PC-9 (cell line): ENCODE data around the gene CPA5. TPM values are rescaled to one million over a fixed set of nuclear protein-coding genes. Genes with fewer than 3 reads are reported as not detected.
A peak's percentile ranks its signal among the peaks of the same experiment; 100 is the strongest.

Experiments used
- Bru-seq: library from RNA; stranded (reverse); fragments of 400-500 nt; gene quantifications from one replicate; lab custom pipeline; 2021; lab: Mats Ljungman, UMichigan
- BruChase-seq, 2 experiments: library from RNA; stranded (reverse); fragments of 400-500 nt; gene quantifications; one replicate each; lab custom pipeline; 2021; lab: Mats Ljungman, UMichigan
- BruUV-seq: library from RNA; stranded (reverse); fragments of 400-500 nt; replicated peaks from 2 replicates; lab custom pipeline; 2021; lab: Mats Ljungman, UMichigan
- CTCF ChIA-PET: fragments of 300-600 bp; sonication (Branson Sonifier 250); formaldehyde crosslinking; loops from one replicate; lab custom pipeline; 2022; ENCODE audit warnings: antibody characterized with exemption; lab: Charles Lee
- POLR2A ChIA-PET: fragments of 300-600 bp; sonication (Branson Sonifier 250); formaldehyde crosslinking; loops from one replicate; lab custom pipeline; 2022; ENCODE audit warnings: antibody characterized with exemption; ENCODE audit not compliant: unreplicated experiment; lab: Charles Lee
- DNase-seq, 2 experiments: peaks; one replicate each; pipeline versions ENCODE4 v3.0.0 to v3.0.0-alpha.2; 2015 to 2022; ENCODE audit warnings: mixed read lengths in 1 of 2
- H2AFZ ChIP-seq: fragments of 200-600 bp; sonication (generic); 2 replicates; pipeline ENCODE4 v1.8.1; 2017; ENCODE audit warnings: antibody characterized with exemption
- H3F3A ChIP-seq: fragments of 200-600 bp; sonication (generic); 2 replicates; pipeline ENCODE4 v1.8.1; 2017; ENCODE audit warnings: antibody characterized with exemption, mild to moderate bottlenecking, low read depth; ENCODE audit not compliant: insufficient read depth
- H3K27ac ChIP-seq: fragments of 200-600 bp; sonication (generic); 2 replicates; pipeline ENCODE4 v1.6.1; 2016; ENCODE audit warnings: mixed run types
- H3K27me3 ChIP-seq: fragments of 200-600 bp; sonication (generic); 2 replicates; pipeline ENCODE4 v1.6.1; 2016; ENCODE audit warnings: low read depth, mixed run types; ENCODE audit not compliant: insufficient read depth
- H3K36me3 ChIP-seq: fragments of 200-600 bp; sonication (generic); 2 replicates; pipeline ENCODE4 v1.6.1; 2016; ENCODE audit warnings: low read depth, mixed run types
- H3K4me1 ChIP-seq: fragments of 200-600 bp; sonication (generic); replicated peaks from 2 replicates; pipeline ENCODE4 v1.6.1; 2016; ENCODE audit warnings: mixed run types; ENCODE audit not compliant: insufficient read depth
- H3K4me2 ChIP-seq: fragments of 200-600 bp; sonication (generic); 2 replicates; pipeline ENCODE4 v1.6.1; 2017; ENCODE audit warnings: mixed run types
- H3K4me3 ChIP-seq: fragments of 200-600 bp; sonication (generic); 2 replicates; pipeline ENCODE4 v1.6.1; 2016; ENCODE audit warnings: mixed run types
- H3K79me2 ChIP-seq: fragments of 200-600 bp; sonication (generic); 2 replicates; pipeline ENCODE4 v1.6.1; 2017; ENCODE audit warnings: low read depth, mixed run types
- H3K9me2 ChIP-seq: fragments of 200-600 bp; sonication (generic); 2 replicates; pipeline ENCODE4 v1.8.1; 2017; ENCODE audit warnings: mild to moderate bottlenecking; ENCODE audit not compliant: insufficient read depth
- H3K9me3 ChIP-seq: fragments of 200-600 bp; sonication (generic); 2 replicates; pipeline ENCODE4 v1.8.1; 2016; ENCODE audit warnings: low read depth; ENCODE audit not compliant: insufficient read depth
- H4K20me1 ChIP-seq: fragments of 200-600 bp; sonication (generic); 2 replicates; pipeline ENCODE4 v1.8.1; 2017; ENCODE audit not compliant: insufficient read depth
- EZH2 ChIP-seq: fragments of 200-600 bp; sonication (generic); IDR thresholded peaks from 2 replicates; pipeline ENCODE4 v1.8.0; 2017; ENCODE audit warnings: antibody characterized with exemption, low read depth
- intact Hi-C: fragments of 100-400 bp; cut with micrococcal nuclease; formaldehyde crosslinking; loops from one replicate; pipeline ENCODE4 v1.10.0; 2022; ENCODE audit not compliant: unreplicated experiment
- long read RNA-seq: library from polyadenylated mRNA; stranded (forward); transcript quantifications from one replicate; pipeline ENCODE4 v2.0.0, GENCODE V29; 2022
- total RNA-seq: library from RNA; stranded (reverse); gene quantifications from 2 replicates; pipeline ENCODE4 v1.2.3, GENCODE V29; 2021
- TF ChIP-seq, protein P1 (sequence below): fragments of 200-600 bp; sonication (generic); conservative IDR thresholded peaks from 2 replicates; pipeline ENCODE4 v1.6.1; 2017; ENCODE audit warnings: mixed run types, antibody characterized with exemption, mild to moderate bottlenecking, moderate library complexity

The CPA5 gene, protein sequence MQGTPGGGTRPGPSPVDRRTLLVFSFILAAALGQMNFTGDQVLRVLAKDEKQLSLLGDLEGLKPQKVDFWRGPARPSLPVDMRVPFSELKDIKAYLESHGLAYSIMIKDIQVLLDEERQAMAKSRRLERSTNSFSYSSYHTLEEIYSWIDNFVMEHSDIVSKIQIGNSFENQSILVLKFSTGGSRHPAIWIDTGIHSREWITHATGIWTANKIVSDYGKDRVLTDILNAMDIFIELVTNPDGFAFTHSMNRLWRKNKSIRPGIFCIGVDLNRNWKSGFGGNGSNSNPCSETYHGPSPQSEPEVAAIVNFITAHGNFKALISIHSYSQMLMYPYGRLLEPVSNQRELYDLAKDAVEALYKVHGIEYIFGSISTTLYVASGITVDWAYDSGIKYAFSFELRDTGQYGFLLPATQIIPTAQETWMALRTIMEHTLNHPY
- not detected in 2 replicates for total RNA-seq
- percentile 6 among the genes with signal in this experiment for Bru-seq, nascent RNA
- not detected for BruChase-seq, experiment 1, labeled RNA remaining after a 2-hour chase
- percentile 12 among the genes with signal in this experiment for BruChase-seq, experiment 2, labeled RNA remaining after a 6-hour chase
- long read RNA-seq = 0 reads

DNA sequence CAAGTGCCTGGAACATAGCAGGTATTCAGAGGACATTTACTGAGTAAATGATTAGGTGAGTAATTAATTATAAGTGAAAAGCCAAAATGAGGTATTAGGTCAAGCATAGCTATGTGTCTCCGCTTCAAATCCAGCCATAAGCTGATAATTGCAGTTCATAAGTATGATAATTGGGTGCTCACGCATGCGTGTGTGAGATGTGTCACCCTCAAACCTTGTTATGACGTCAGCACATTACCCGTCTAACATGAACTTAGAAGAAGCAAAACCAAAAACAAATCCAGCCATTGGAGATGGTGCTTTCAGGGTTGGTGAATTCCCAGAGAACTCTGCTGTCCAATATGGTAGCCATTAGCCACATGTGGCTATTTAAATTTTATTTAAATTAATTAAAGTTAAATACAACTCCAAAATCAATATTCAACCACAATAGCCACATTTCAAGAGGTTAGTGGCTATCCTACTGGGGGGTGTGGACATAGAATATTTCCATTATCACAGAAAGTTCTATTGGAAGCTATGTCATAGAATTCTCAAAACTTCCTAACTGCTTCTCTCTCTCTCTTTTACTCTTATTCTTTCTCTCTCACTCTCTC lies at the start of gene CPA5:
Gene CPA5, plus strand, starts transcription at position 546 of the 596 bp plus-strand sequence. CDS start 1,670 bp downstream, outside the sequence.
- CTCF ChIA-PET = no interaction called here
- Histone ChIP-seq H4K20me1 (no peaks in the 10 kb centered on the region), H3K4me2 (no peak within 1 kb of the TSS), H2AFZ (no peak within 1 kb of the TSS), H3K79me2 (no peaks in the 10 kb centered on the region), H3K9me3 (no peaks in the 10 kb centered on the region), H3K9me2 (no peaks in the 10 kb centered on the region), H3K27ac (no peak within 1 kb of the TSS), H3K36me3 (no peaks in the 10 kb centered on the region), H3F3A (no peaks in the 10 kb centered on the region), H3K4me1 (no peaks in the 10 kb centered on the region), H3K27me3 (no peaks in the 10 kb centered on the region), H3K4me3 (no peak within 1 kb of the TSS)
- no TSS peak for BruUV-seq
- POLR2A ChIA-PET = interaction anchor here (0.6 kb wide), 1 partner anchor 51 kb away, joined by 3 read pairs; the partner anchor contains the start of gene CPA4
- DNase-seq = no peak
- intact Hi-C loops = no loop called here
- TF ChIP-seq, protein P1, sequence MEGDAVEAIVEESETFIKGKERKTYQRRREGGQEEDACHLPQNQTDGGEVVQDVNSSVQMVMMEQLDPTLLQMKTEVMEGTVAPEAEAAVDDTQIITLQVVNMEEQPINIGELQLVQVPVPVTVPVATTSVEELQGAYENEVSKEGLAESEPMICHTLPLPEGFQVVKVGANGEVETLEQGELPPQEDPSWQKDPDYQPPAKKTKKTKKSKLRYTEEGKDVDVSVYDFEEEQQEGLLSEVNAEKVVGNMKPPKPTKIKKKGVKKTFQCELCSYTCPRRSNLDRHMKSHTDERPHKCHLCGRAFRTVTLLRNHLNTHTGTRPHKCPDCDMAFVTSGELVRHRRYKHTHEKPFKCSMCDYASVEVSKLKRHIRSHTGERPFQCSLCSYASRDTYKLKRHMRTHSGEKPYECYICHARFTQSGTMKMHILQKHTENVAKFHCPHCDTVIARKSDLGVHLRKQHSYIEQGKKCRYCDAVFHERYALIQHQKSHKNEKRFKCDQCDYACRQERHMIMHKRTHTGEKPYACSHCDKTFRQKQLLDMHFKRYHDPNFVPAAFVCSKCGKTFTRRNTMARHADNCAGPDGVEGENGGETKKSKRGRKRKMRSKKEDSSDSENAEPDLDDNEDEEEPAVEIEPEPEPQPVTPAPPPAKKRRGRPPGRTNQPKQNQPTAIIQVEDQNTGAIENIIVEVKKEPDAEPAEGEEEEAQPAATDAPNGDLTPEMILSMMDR = no peak
- TF ChIP-seq EZH2 = no peak

GRCh38 chr7:130296221-130296951 lies 48.2 kb upstream of the CPA5 start:
- no peak for DNase-seq
- no peak overlapping the region for H3K27ac ChIP-seq
- H3K79me2 ChIP-seq = no peaks in the 10 kb centered on the region
- no peak for TF ChIP-seq EZH2
- TF ChIP-seq, protein P1 = no peak
- intact Hi-C loops = no loop called here
- H4K20me1 ChIP-seq = no peaks in the 10 kb centered on the region
- no peaks in the 10 kb centered on the region for H3K9me2 ChIP-seq
- no peak overlapping the region for H2AFZ ChIP-seq
- H3F3A ChIP-seq = peaks cover 28% of the 10 kb centered on the region
- no peaks in the 10 kb centered on the region for H3K36me3 ChIP-seq
- peaks cover 44% of the 10 kb centered on the region for H3K4me1 ChIP-seq
- ChIA-PET POLR2A (interaction anchor here (0.6 kb wide), 1 partner anchor 59 kb away, joined by 3 read pairs; no protein-coding TSS in a partner anchor), CTCF (no interaction called here)
- H3K4me3 ChIP-seq = no peak overlapping the region
- peaks cover 9% of the 10 kb centered on the region; the same call in 1 of the 2 replicates for H3K9me3 ChIP-seq
- no peaks in the 10 kb centered on the region for H3K27me3 ChIP-seq
- no peak overlapping the region for H3K4me2 ChIP-seq
- BruUV-seq = no TSS peak
